GM23248 (cell line): ENCODE results near the gene KCNQ5.

ENCODE experiments used
- EZH2 ChIP-seq: fragments of 200-600 bp; sonication (generic); IDR thresholded peaks from 2 replicates; pipeline ENCODE4 v1.6.1; 2018; ENCODE audit warnings: antibody characterized with exemption, mild to moderate bottlenecking; ENCODE audit not compliant: insufficient read depth, poor library complexity, severe bottlenecking
- EZH2phosphoT487 ChIP-seq: fragments of 200-600 bp; sonication (generic); IDR thresholded peaks from 2 replicates; pipeline ENCODE4 v1.6.1; 2018; ENCODE audit warnings: antibody characterized with exemption, moderate library complexity, mild to moderate bottlenecking, low read depth; ENCODE audit not compliant: insufficient read depth

DNA sequence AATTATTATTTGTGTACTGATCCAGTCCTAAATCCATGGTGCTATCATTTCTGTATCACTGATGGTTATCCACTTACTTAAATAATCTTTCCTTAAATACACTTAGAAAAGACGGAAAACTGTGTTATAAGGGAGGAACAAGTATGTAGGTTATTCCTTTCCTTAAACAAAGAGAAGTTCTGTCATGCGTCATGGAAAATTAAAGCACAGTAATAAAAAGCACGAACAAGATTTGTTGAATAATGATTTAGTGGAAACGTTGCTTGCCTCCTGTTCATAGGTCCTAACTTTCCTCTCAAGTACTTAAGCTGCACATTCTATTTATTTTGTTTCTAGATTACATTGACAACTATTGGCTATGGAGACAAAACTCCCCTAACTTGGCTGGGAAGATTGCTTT, 483.1 kb downstream of the KCNQ5 start:
- no peak for TF ChIP-seq EZH2
- TF ChIP-seq EZH2phosphoT487 = no peak
